Body of pancreas (tissue), 4 donors: ENCODE results near the gene SLC35E3.

Experiments used
- POLR2A ChIP-seq, 3 donors: fragments of 450-650 bp; IDR thresholded peaks; one replicate each; pipeline ENCODE4 v1.6.1; 2016; ENCODE audit warnings: antibody characterized with exemption in 3 of 3, mild to moderate bottlenecking in 2 of 3
- TF ChIP-seq, protein P1 (sequence below), 7 experiments: fragments of 450-650 bp in 4 of 7; fragments of 200-600 bp in 3 of 7; sonication (generic) in 3 of 7; IDR thresholded peaks; one replicate each; pipeline ENCODE4 v1.5.1; 2016 to 2019; ENCODE audit warnings: antibody characterized with exemption in 7 of 7

- TF ChIP-seq, protein P1, sequence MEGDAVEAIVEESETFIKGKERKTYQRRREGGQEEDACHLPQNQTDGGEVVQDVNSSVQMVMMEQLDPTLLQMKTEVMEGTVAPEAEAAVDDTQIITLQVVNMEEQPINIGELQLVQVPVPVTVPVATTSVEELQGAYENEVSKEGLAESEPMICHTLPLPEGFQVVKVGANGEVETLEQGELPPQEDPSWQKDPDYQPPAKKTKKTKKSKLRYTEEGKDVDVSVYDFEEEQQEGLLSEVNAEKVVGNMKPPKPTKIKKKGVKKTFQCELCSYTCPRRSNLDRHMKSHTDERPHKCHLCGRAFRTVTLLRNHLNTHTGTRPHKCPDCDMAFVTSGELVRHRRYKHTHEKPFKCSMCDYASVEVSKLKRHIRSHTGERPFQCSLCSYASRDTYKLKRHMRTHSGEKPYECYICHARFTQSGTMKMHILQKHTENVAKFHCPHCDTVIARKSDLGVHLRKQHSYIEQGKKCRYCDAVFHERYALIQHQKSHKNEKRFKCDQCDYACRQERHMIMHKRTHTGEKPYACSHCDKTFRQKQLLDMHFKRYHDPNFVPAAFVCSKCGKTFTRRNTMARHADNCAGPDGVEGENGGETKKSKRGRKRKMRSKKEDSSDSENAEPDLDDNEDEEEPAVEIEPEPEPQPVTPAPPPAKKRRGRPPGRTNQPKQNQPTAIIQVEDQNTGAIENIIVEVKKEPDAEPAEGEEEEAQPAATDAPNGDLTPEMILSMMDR (IDR thresholded peaks at IDR 0.05), result peak in 3 of 7 experiments; percentile 9 to 11 (median 9)
- peak; percentile 26 to 80 (median 77) for TF ChIP-seq POLR2A (IDR thresholded peaks at IDR 0.05)
These were observed at the start of gene SLC35E3 for GRCh38 chr12:68745904-68746571.
